ENCODE measurements around the gene COG3. TPM values are rescaled to one million over a fixed set of nuclear protein-coding genes. Genes with fewer than 3 reads are reported as not detected.

Gene COG3
- total and polyA plus RNA-seq, 2 of the 13 experiments (the other 11 are each of a cell fraction or from before 2014, with no cell fraction given), result 37.8 to 47.5 TPM

GRCh38 chr13:45434556-45435371 is 30.0 kb upstream of the COG3 start (continued):
- TF ChIP-seq MTA1 (CRISPR knock-in tag; IDR thresholded peaks at IDR 0.05; ENCODE audit: borderline replicate concordance), result no peak
- no peak for TF ChIP-seq ISX (CRISPR knock-in tag; conservative IDR thresholded peaks at IDR 0.05)
- peak; percentile 84 for TF ChIP-seq CEBPB (IDR thresholded peaks at IDR 0.05; ENCODE audit: borderline replicate concordance, low read depth, low read length)
- TF ChIP-seq TAF15 (IDR thresholded peaks at IDR 0.05; ENCODE audit: low read depth, low read length, poor library complexity, severe bottlenecking), result no peak
- TF ChIP-seq, protein P1, sequence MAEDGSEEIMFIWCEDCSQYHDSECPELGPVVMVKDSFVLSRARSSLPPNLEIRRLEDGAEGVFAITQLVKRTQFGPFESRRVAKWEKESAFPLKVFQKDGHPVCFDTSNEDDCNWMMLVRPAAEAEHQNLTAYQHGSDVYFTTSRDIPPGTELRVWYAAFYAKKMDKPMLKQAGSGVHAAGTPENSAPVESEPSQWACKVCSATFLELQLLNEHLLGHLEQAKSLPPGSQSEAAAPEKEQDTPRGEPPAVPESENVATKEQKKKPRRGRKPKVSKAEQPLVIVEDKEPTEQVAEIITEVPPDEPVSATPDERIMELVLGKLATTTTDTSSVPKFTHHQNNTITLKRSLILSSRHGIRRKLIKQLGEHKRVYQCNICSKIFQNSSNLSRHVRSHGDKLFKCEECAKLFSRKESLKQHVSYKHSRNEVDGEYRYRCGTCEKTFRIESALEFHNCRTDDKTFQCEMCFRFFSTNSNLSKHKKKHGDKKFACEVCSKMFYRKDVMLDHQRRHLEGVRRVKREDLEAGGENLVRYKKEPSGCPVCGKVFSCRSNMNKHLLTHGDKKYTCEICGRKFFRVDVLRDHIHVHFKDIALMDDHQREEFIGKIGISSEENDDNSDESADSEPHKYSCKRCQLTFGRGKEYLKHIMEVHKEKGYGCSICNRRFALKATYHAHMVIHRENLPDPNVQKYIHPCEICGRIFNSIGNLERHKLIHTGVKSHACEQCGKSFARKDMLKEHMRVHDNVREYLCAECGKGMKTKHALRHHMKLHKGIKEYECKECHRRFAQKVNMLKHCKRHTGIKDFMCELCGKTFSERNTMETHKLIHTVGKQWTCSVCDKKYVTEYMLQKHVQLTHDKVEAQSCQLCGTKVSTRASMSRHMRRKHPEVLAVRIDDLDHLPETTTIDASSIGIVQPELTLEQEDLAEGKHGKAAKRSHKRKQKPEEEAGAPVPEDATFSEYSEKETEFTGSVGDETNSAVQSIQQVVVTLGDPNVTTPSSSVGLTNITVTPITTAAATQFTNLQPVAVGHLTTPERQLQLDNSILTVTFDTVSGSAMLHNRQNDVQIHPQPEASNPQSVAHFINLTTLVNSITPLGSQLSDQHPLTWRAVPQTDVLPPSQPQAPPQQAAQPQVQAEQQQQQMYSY (CRISPR knock-in tag; IDR thresholded peaks at IDR 0.05), result no peak
- no peak for TF ChIP-seq ZNF546 (CRISPR knock-in tag; conservative IDR thresholded peaks at IDR 0.05)
- peak; percentile 71 for TF ChIP-seq GATAD2A (CRISPR knock-in tag; IDR thresholded peaks at IDR 0.05)
- TF ChIP-seq SIN3A (IDR thresholded peaks at IDR 0.05; ENCODE audit: borderline replicate concordance, low read depth, low read length), result peak; percentile 46; the same call in 1 of the 2 replicates
- peak; percentile 14; the same call in 1 of the 2 replicates for TF ChIP-seq RCOR2 (CRISPR knock-in tag; IDR thresholded peaks at IDR 0.05)
- TF ChIP-seq SMYD3 (CRISPR knock-in tag; IDR thresholded peaks at IDR 0.05), result no peak
- TF ChIP-seq, protein P2, sequence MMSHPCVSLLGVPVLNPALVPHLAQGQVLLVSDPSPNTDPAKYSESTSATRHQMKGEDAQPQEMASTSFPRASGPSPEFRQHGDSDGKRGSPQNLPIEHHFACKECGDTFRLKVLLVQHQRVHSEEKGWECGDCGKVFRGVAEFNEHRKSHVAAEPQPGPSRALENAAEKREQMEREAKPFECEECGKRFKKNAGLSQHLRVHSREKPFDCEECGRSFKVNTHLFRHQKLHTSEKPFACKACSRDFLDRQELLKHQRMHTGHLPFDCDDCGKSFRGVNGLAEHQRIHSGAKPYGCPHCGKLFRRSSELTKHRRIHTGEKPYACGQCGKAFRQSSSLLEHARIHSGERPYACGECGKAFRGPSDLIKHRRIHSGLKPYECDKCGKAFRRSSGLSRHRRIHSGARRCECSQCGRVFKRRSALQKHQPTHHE (CRISPR knock-in tag; IDR thresholded peaks at IDR 0.05; ENCODE audit: borderline replicate concordance), result no peak
- TF ChIP-seq YEATS2 (CRISPR knock-in tag; IDR thresholded peaks at IDR 0.05; ENCODE audit: borderline replicate concordance), result no peak
- TF ChIP-seq, protein P3, sequence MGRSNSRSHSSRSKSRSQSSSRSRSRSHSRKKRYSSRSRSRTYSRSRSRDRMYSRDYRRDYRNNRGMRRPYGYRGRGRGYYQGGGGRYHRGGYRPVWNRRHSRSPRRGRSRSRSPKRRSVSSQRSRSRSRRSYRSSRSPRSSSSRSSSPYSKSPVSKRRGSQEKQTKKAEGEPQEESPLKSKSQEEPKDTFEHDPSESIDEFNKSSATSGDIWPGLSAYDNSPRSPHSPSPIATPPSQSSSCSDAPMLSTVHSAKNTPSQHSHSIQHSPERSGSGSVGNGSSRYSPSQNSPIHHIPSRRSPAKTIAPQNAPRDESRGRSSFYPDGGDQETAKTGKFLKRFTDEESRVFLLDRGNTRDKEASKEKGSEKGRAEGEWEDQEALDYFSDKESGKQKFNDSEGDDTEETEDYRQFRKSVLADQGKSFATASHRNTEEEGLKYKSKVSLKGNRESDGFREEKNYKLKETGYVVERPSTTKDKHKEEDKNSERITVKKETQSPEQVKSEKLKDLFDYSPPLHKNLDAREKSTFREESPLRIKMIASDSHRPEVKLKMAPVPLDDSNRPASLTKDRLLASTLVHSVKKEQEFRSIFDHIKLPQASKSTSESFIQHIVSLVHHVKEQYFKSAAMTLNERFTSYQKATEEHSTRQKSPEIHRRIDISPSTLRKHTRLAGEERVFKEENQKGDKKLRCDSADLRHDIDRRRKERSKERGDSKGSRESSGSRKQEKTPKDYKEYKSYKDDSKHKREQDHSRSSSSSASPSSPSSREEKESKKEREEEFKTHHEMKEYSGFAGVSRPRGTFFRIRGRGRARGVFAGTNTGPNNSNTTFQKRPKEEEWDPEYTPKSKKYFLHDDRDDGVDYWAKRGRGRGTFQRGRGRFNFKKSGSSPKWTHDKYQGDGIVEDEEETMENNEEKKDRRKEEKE (IDR thresholded peaks at IDR 0.05), result no peak
- TF ChIP-seq ZNF292 (CRISPR knock-in tag; IDR thresholded peaks at IDR 0.05; ENCODE audit: borderline replicate concordance, low read depth), result no peak; the same call in 1 of the 2 replicates
- no peak for TF ChIP-seq SRSF9 (IDR thresholded peaks at IDR 0.05; ENCODE audit: borderline replicate concordance, insufficient read depth, low read depth, low read length, poor library complexity, severe bottlenecking)
- TF ChIP-seq PHF8 (CRISPR knock-in tag; IDR thresholded peaks at IDR 0.05), result no peak
- TF ChIP-seq ZNF782 (CRISPR knock-in tag; IDR thresholded peaks at IDR 0.05; ENCODE audit: borderline replicate concordance), result no peak
- no peak for TF ChIP-seq ZNF558 (CRISPR knock-in tag; IDR thresholded peaks at IDR 0.05; ENCODE audit: borderline replicate concordance)
- TF ChIP-seq JUND (CRISPR knock-in tag; IDR thresholded peaks at IDR 0.05), result no peak
